DND-41 (cell line): ENCODE measurements around the gene NDUFS5.
"Not testable (repeated sequence)": the region's sequence is repeated elsewhere in the genome, so short reads cannot be mapped to it uniquely, and the experiment has no call there.

Source experiments
- ATAC-seq: fragments of 200-7000 bp; cut with Tn5 transposase; 3 replicates; pipeline ENCODE4 v1.9.1; 2021; ENCODE audit warnings: low read depth; ENCODE audit not compliant: insufficient read depth
- DNase-seq: peaks from one replicate; pipeline ENCODE4 v3.0.0-alpha.2; 2020
- H2AFZ ChIP-seq: 2 replicates; pipeline ENCODE4 v1.6.0; 2012; ENCODE audit warnings: low read depth, low read length
- H3K27ac ChIP-seq: 2 replicates; pipeline ENCODE4 v1.5.1; 2012; ENCODE audit warnings: low read length, inconsistent platforms
- H3K27me3 ChIP-seq: fragments of 200-600 bp; sonication (generic); 2 replicates; pipeline ENCODE4 v1.6.0; 2012; ENCODE audit warnings: low read length, mild to moderate bottlenecking, inconsistent platforms; ENCODE audit not compliant: insufficient read depth, poor library complexity
- H3K36me3 ChIP-seq: 2 replicates; pipeline ENCODE4 v1.5.1; 2012; ENCODE audit warnings: low read length, inconsistent platforms; ENCODE audit not compliant: insufficient read depth
- H3K4me1 ChIP-seq: 2 replicates; pipeline ENCODE4 v1.5.1; 2012; ENCODE audit warnings: mild to moderate bottlenecking, low read length; ENCODE audit not compliant: insufficient read depth
- H3K4me2 ChIP-seq: 2 replicates; pipeline ENCODE4 v1.6.0; 2012; ENCODE audit warnings: mild to moderate bottlenecking, moderate library complexity, low read length, inconsistent platforms; ENCODE audit not compliant: insufficient read depth
- H3K4me3 ChIP-seq, 2 experiments: fragments of 200-600 bp in 1 of 2; shearing (Covaris generic) in 1 of 2; 2 replicates each; pipeline ENCODE4 v1.5.1; 2012 to 2016; ENCODE audit warnings: inconsistent platforms in 2 of 2, low read length in 2 of 2, mild to moderate bottlenecking in 2 of 2, low read depth in 1 of 2, moderate library complexity in 1 of 2
- H3K79me2 ChIP-seq: 2 replicates; pipeline ENCODE4 v1.6.0; 2012; ENCODE audit warnings: low read length, inconsistent platforms; ENCODE audit not compliant: insufficient read depth
- H3K9ac ChIP-seq: 2 replicates; pipeline ENCODE4 v1.6.0; 2012; ENCODE audit warnings: low read depth, mild to moderate bottlenecking, inconsistent platforms, low read length, moderate library complexity
- H3K9me3 ChIP-seq: 2 replicates; pipeline ENCODE4 v1.5.1; 2012; ENCODE audit warnings: low read length, moderate library complexity, mild to moderate bottlenecking, inconsistent platforms; ENCODE audit not compliant: insufficient read depth, severe bottlenecking
- H4K20me1 ChIP-seq: 2 replicates; pipeline ENCODE4 v1.6.0; 2012; ENCODE audit warnings: low read length; ENCODE audit not compliant: insufficient read depth
- EZH2 ChIP-seq: IDR thresholded peaks from 3 replicates; pipeline ENCODE4 v1.6.1; 2012; ENCODE audit warnings: borderline replicate concordance, low read depth, mild to moderate bottlenecking, moderate library complexity, low read length, inconsistent platforms; ENCODE audit not compliant: severe bottlenecking
- TF ChIP-seq, protein P1 (sequence below): IDR thresholded peaks from 2 replicates; pipeline ENCODE4 v1.5.1; 2012; ENCODE audit warnings: borderline replicate concordance, low read length, moderate library complexity, mild to moderate bottlenecking; ENCODE audit not compliant: poor library complexity, severe bottlenecking; ENCODE audit errors: extremely low read depth

Gene NDUFS5

DNA sequence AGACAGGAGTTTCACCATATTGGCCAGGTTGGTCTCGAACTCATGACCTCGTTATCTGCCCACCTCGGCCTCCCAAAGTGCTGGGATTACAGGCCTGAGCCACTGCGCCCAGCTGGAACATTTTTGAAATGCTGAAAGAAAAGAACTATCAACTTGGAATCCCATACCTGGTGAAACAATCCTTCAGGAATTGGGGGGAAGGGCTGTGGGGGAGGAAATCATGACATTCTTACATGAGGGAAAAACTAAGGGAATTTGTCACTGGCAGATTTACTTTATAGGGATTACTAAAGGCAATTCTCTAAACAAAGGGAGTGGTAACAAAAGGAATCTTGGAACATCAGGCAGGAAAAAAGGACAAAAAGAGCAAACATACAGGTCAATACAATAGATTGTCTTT lies 25.8 kb downstream of the NDUFS5 start:
- H3K27me3 ChIP-seq = no peaks in the 10 kb centered on the region
- ATAC-seq (no peak), DNase-seq (no peak)
- H4K20me1 ChIP-seq = no peaks in the 10 kb centered on the region
- TF ChIP-seq, protein P1, sequence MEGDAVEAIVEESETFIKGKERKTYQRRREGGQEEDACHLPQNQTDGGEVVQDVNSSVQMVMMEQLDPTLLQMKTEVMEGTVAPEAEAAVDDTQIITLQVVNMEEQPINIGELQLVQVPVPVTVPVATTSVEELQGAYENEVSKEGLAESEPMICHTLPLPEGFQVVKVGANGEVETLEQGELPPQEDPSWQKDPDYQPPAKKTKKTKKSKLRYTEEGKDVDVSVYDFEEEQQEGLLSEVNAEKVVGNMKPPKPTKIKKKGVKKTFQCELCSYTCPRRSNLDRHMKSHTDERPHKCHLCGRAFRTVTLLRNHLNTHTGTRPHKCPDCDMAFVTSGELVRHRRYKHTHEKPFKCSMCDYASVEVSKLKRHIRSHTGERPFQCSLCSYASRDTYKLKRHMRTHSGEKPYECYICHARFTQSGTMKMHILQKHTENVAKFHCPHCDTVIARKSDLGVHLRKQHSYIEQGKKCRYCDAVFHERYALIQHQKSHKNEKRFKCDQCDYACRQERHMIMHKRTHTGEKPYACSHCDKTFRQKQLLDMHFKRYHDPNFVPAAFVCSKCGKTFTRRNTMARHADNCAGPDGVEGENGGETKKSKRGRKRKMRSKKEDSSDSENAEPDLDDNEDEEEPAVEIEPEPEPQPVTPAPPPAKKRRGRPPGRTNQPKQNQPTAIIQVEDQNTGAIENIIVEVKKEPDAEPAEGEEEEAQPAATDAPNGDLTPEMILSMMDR = no peak
- TF ChIP-seq EZH2 = no peak
- H3K36me3 ChIP-seq = 0 out of 2 replicates have a peak, but pooled peaks cover 3% of the 10 kb centered on the region
- H3K27ac ChIP-seq = no peak overlapping the region
- H3K9me3 ChIP-seq = no peaks in the 10 kb centered on the region
- no peak overlapping the region for H3K4me3 ChIP-seq
- H3K4me2 ChIP-seq = no peak overlapping the region
- H2AFZ ChIP-seq = no peak overlapping the region
- H3K4me1 ChIP-seq = no peaks in the 10 kb centered on the region
- H3K9ac ChIP-seq = no peak overlapping the region
- H3K79me2 ChIP-seq = no peaks in the 10 kb centered on the region

DNA sequence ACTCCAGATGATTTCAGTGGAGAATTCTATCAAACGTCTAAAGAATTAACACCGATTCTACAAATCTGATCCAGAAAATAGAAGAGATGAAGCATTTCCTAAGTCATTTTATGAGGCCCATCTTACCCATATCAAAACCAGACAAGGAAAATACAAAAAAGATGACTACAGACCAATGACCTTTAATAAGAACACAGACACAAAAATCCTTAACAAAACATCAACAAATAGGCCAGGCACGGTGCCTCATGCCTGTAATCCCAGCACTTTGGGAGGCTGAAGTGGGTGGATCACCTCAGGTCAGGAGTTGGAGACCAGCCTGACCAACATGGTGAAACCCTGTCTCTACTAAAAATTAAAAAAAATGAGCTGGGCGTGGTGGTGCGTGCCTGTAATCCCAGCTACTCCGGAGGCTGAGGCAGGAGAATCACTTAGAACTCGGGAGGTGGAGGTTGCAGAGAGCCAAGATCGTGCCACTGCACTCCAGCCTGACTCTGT lies 29.1 kb downstream of the NDUFS5 start:
- not testable (repeated sequence) for H3K4me2 ChIP-seq, H3K79me2 ChIP-seq, H3K27me3 ChIP-seq, ATAC-seq, H3K4me3 ChIP-seq, H3K9me3 ChIP-seq, DNase-seq, H3K4me1 ChIP-seq, H2AFZ ChIP-seq, H4K20me1 ChIP-seq, H3K36me3 ChIP-seq, H3K9ac ChIP-seq, H3K27ac ChIP-seq

DNA sequence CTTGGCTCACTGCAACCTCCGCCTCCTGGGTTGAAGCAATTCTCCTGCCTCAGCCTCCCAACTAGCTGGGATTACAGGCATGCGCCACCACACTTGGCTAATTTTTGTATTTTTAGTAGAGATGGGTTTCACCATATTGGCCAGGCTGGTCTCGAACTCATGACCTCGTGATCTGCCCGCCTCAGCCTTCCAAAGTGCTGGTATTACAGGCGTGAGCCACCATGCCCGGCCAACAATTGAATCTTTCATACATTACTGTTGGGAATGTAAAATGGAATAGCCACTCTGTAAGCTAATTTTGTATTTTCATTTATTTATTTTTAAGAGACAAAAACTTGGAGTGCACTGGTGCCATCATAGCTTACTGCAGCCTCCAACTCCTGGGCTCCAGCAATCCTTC lies 35.4 kb downstream of the NDUFS5 start:
- not testable (repeated sequence) for H3K27me3 ChIP-seq, DNase-seq, H3K79me2 ChIP-seq, ATAC-seq, H3K4me3 ChIP-seq, H3K36me3 ChIP-seq, H3K4me1 ChIP-seq, H3K9me3 ChIP-seq, H2AFZ ChIP-seq, H3K27ac ChIP-seq, H4K20me1 ChIP-seq, H3K4me2 ChIP-seq, H3K9ac ChIP-seq

DNA sequence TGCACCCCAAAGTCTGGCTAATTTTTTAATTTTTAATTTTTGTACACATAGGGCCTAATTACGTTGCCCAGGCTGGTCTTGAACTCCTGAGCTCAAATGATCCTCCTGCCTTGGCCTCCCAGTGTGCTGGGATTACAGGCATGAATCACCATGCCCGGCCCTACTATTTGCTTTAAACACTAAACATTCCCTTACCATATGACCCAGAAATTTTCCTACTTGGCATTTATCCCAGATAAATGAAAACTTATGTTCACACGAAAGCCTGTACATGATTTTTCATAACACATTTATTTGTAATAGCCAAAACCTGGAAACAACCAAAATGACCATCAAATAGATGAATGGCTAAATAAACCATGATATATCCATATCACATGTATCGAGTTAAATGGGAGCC lies 35.8 kb downstream of the NDUFS5 start:
- H3K9me3 ChIP-seq = no peaks in the 10 kb centered on the region
- TF ChIP-seq, protein P1 = no peak
- no peak for TF ChIP-seq EZH2
- DNase-seq (no peak), ATAC-seq (no peak)
- no peaks in the 10 kb centered on the region for H4K20me1 ChIP-seq
- H3K27me3 ChIP-seq = no peaks in the 10 kb centered on the region
- H3K4me1 ChIP-seq = no peaks in the 10 kb centered on the region
- H3K79me2 ChIP-seq = no peaks in the 10 kb centered on the region
- H3K36me3 ChIP-seq = no peaks in the 10 kb centered on the region
- H3K4me3 ChIP-seq = no peak overlapping the region
- no peak overlapping the region for H3K9ac ChIP-seq
- no peak overlapping the region for H2AFZ ChIP-seq
- H3K27ac ChIP-seq = no peak overlapping the region
- no peak overlapping the region for H3K4me2 ChIP-seq

DNA sequence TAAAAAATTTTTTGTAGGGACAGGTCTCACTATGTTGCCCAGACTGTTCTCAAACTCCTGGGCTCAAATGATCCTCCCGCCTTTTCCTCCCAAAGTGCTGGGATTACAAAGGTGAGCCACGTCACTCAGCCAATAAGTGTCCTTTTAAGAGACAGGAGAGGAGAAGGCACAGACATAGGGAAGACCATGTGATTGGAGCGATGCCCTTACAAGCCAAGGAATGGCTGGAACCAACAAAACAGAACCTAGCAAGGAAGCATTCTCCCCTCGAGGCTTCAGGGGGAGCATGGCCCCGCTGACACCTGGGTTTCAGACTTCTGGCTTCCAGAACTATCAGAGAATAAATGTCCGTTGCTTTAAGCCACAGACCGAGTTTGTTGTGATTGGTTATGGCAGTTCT lies 37.0 kb downstream of the NDUFS5 start:
- Histone ChIP-seq H3K27ac (no peak overlapping the region), H3K9me3 (no peaks in the 10 kb centered on the region), H2AFZ (no peak overlapping the region)

More for the DNA sequence above, 37.0 kb downstream of the NDUFS5 start:
- H3K36me3 ChIP-seq = no peaks in the 10 kb centered on the region
- no peaks in the 10 kb centered on the region for H3K4me1 ChIP-seq
- no peak overlapping the region for H3K9ac ChIP-seq
- DNase-seq (no peak), ATAC-seq (no peak)
- no peaks in the 10 kb centered on the region for H3K27me3 ChIP-seq
- H4K20me1 ChIP-seq = no peaks in the 10 kb centered on the region
- H3K4me3 ChIP-seq = no peak overlapping the region
- no peak overlapping the region for H3K4me2 ChIP-seq
- no peak for TF ChIP-seq EZH2
- TF ChIP-seq, protein P1 = no peak
- no peaks in the 10 kb centered on the region for H3K79me2 ChIP-seq
